ENCODE results near the gene CACNA2D4. TPM values are rescaled to one million over a fixed set of nuclear protein-coding genes. Genes with fewer than 3 reads are reported as not detected.

CACNA2D4 gene
- total and polyA plus RNA-seq, 2 donors (not counting 3 experiments of a cell fraction or from before 2014, with no cell fraction given): 0.58 to 0.73 TPM

DNA sequence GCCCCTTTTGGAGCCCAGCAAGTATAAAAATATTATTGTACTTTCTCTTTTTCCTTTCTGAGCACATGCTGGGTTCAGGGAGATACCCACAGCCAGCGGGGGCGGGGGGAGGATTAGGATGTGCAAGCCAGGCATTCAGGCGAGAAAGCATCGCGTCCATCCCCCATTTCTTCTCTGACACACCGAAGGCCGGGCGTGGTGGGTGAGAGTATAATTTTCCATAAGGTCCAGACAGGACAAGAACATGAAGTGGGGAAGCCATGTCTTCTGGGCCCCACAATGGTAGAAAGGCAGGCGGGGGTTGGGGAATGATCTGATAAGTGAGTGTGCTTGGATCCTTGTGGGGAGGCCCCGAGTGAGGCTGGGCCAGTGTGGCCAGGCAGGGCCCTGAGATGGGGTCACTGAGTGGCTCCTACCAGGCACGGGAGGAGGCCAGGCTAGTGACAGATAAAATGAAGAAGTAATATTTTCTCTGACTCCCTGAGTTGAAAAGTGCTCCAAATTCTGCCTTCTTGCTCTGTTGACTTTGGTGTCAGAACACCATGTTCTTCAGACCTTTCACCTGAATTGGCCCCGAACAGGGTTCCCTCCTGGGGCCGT is 108.8 kb downstream of the CACNA2D4 start:
- no peak overlapping the region for H3K27ac ChIP-seq (ENCODE audit: insufficient read depth, low read depth, low read length)
- POLR2A ChIA-PET: no interaction called here
- TF ChIP-seq, protein P1, sequence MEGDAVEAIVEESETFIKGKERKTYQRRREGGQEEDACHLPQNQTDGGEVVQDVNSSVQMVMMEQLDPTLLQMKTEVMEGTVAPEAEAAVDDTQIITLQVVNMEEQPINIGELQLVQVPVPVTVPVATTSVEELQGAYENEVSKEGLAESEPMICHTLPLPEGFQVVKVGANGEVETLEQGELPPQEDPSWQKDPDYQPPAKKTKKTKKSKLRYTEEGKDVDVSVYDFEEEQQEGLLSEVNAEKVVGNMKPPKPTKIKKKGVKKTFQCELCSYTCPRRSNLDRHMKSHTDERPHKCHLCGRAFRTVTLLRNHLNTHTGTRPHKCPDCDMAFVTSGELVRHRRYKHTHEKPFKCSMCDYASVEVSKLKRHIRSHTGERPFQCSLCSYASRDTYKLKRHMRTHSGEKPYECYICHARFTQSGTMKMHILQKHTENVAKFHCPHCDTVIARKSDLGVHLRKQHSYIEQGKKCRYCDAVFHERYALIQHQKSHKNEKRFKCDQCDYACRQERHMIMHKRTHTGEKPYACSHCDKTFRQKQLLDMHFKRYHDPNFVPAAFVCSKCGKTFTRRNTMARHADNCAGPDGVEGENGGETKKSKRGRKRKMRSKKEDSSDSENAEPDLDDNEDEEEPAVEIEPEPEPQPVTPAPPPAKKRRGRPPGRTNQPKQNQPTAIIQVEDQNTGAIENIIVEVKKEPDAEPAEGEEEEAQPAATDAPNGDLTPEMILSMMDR (IDR thresholded peaks at IDR 0.05; ENCODE audit: extremely low read depth in 1 of 2, insufficient read depth in 1 of 2, low read depth in 1 of 2, low read length in 2 of 2): no peak
- TF ChIP-seq GATA2 (IDR thresholded peaks at IDR 0.05; ENCODE audit: insufficient read depth, insufficient read length, low read depth, low read length) (no peak), POLR2A (IDR thresholded peaks at IDR 0.05; ENCODE audit: low read depth, low read length) (no peak), POLR2AphosphoS5 (IDR thresholded peaks at IDR 0.05; ENCODE audit: insufficient read depth, low read depth, low read length) (no peak), MYC (IDR thresholded peaks at IDR 0.05; ENCODE audit: low read depth, low read length) (no peak)
- no TSS peak for BruUV-seq (replicated peaks)
- intact Hi-C loops (cut with micrococcal nuclease) (no loop called here), dilution Hi-C loops (cut with MboI; ENCODE audit: extremely low pct_ligation_motif_present, low sequenced_read_pairs) (no loop called here)
- H2AFZ ChIP-seq (ENCODE audit: low read depth, low read length): no peak overlapping the region
- H3K36me3 ChIP-seq (ENCODE audit: control insufficient read depth in 2 of 2, extremely low read depth in 1 of 2, insufficient read depth in 2 of 2, low read length in 2 of 2): no peaks in the 10 kb centered on the region
- no peaks in the 10 kb centered on the region for H3K27me3 ChIP-seq (ENCODE audit: control insufficient read depth in 2 of 2, insufficient read depth in 2 of 2, low read length in 2 of 2)
- H3K79me2 ChIP-seq (ENCODE audit: control insufficient read depth, insufficient read depth, low read length): no peaks in the 10 kb centered on the region
- H3K4me1 ChIP-seq (ENCODE audit: control insufficient read depth, extremely low read depth, insufficient read depth, low read length): peaks cover 34% of the 10 kb centered on the region
- no peaks in the 10 kb centered on the region for H4K20me1 ChIP-seq (replicated peaks; ENCODE audit: control insufficient read depth, extremely low read depth, insufficient read depth, low read length)
- H3K9ac ChIP-seq (replicated peaks; ENCODE audit: extremely low read depth, insufficient read depth, low read length): no peak overlapping the region
- DNase-seq (ENCODE audit: low read depth, low spot score) (no peak), FAIRE-seq (no peak)
- H3K4me2 ChIP-seq (ENCODE audit: insufficient read depth, low read length): no peak overlapping the region
- CTCF ChIA-PET: interaction anchor here (1.0 to 1.3 kb wide), 2 partner anchors 14 to 130 kb away, joined by 3 to 6 read pairs; no protein-coding TSS in a partner anchor
- no peaks in the 10 kb centered on the region for H3K9me1 ChIP-seq (replicated peaks; ENCODE audit: control insufficient read depth, extremely low read depth, insufficient read depth, low read length)
- H3K4me3 ChIP-seq (replicated peaks in 1 of 3; ENCODE audit: insufficient read depth in 1 of 3, low read depth in 1 of 3, low read length in 3 of 3): no peak overlapping the region
- no peaks in the 10 kb centered on the region for H3K9me3 ChIP-seq (replicated peaks; ENCODE audit: control insufficient read depth, insufficient read depth, low read length)

Data from endothelial cell of umbilical vein (primary cell).